GM11168 (cell line): ENCODE data around the gene ALDH3B1.

Source experiments
- in situ Hi-C: fragments of 300-500 bp; cut with MboI; formaldehyde crosslinking; loops from one replicate; pipeline ENCODE4 v1.12.0; 2022; ENCODE audit warnings: low sequenced_read_pairs; ENCODE audit not compliant: unreplicated experiment

The ALDH3B1 gene

DNA sequence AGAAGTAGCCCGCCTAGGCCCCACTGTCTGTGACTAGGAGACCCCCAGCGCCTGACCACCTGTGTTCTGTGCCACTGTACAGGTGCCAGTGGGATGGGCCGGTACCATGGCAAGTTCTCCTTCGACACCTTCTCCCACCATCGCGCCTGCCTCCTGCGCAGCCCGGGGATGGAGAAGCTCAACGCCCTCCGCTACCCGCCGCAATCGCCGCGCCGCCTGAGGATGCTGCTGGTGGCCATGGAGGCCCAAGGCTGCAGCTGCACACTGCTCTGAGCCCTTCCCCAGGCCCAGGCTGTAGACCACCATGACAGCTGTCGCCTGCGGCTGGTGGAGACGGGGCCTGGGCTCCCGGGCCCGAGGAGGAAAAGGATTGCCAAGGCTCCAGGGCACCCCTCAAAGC lies 17.5 kb downstream of the ALDH3B1 start:
- in situ Hi-C loops: no loop called here

DNA sequence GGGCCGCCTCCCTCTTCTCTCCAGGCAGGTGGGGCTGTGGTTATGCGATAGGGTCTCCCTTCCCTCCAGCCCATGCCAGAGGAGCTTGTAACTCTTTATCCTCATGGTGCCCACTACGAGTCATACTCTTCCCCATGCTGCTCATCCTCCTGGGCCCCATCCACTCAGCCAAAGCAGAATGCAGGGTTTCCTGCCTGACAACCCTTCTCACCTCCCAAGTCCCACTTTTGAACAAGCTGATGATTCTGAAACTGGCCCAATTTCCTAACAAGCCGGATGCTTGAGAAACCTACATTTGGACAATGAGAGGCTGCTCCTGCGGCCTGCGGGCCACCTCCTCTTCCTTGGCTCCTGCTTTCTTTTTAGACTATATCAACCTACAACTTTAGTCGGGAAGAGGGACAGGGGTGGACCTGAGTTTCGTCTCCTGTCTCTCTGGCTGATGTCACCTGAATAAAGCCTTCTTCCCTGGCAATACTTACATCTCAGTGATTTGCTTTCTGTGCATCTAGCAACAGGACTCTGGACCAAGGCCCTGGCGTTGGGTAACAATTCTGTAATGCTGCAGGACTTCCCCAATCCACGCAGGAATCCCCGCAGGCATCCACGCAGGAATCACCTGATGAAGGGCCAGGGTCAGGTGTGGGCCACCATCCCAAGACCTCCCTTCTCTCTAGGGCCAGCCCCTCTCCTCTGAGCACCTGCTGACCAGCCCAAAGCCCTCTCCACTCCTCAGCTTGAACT lies 18.8 kb downstream of the ALDH3B1 start:
- in situ Hi-C loops: no loop called here

- in situ Hi-C loops: no loop called here
These were observed 20.4 kb downstream of the ALDH3B1 start, which contains the start of gene NDUFS8 for GRCh38 chr11:68030318-68031143. Gene NDUFS8, plus strand, starts transcription at chr11:68030681. Its CDS starts 1,471 bp downstream, at chr11:68032152.

DNA sequence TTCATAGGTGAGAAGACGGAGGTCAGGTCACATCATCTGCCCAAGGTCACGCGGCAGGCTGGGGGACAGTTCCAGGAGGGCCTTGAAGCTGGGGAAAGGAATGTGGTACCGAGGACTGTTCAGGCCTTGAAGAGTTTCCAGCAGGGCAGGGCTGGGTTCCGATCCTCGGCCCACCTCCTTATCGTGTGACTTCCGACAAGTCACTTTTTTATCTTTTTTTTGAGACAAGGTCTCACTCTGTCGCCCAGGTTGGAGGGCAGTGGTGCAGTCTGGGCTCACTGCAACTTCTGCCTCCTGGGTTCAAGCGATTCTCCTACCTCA lies 21.0 kb downstream of the ALDH3B1 start:
- in situ Hi-C loops: no loop called here

GRCh38 chr11:68032003-68032402 lies 21.9 kb downstream of the ALDH3B1 start:
- in situ Hi-C loops: no loop called here

GRCh38 chr11:68032997-68033707 lies 23.0 kb downstream of the ALDH3B1 start:
- in situ Hi-C loops: no loop called here

GRCh38 chr11:68033708-68034045 lies 23.6 kb downstream of the ALDH3B1 start:
- in situ Hi-C loops: no loop called here

DNA sequence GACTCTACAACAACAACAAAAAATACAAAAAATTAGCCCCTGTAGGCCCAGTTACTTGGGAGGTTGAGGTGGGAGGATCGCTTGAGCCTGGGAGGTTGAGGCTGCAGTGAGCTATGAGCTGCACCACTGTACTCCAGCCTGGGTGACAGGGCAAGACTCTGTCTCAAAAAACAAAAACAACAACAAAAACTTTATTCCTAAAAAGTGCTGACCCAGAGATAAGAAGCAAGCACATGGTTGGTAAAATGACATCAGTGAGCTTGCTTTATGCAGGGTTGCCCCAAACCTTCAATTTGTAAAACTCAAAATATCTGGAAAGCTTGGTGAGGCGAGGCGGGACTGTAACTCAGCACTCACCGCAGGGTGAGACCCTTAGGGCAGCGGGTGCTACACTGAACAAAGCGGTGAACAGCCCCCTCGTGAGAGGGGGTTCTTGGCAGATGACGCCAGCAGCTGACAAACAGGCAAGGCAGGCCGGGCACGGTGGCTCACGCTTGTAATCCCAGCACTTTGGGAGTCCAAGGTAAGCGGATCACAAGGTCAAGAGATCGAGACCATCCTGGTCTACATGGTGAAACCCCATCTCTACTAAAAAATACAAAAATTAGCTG lies 25.2 kb downstream of the ALDH3B1 start:
- in situ Hi-C loops: no loop called here

DNA sequence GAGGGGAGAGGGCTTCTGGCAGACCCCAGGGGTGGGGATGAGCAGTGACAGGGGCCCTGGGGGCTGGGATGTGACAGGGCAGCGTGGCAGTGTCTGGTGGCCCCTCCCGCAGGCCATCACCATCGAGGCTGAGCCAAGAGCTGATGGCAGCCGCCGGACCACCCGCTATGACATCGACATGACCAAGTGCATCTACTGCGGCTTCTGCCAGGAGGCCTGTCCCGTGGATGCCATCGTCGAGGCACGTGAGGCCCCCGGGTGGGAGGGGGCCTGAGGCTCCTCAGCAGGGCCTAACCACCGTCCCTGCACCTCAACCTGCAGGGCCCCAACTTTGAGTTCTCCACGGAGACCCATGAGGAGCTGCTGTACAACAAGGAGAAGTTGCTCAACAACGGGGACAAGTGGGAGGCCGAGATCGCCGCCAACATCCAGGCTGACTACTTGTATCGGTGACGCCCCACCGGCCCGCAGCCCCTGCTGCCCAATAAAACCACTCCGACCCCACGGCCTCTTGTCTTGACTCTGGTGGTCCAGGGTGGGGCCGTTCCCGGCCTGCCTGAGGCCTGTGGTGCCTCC lies 26.1 kb downstream of the ALDH3B1 start:
- in situ Hi-C loops: no loop called here

DNA sequence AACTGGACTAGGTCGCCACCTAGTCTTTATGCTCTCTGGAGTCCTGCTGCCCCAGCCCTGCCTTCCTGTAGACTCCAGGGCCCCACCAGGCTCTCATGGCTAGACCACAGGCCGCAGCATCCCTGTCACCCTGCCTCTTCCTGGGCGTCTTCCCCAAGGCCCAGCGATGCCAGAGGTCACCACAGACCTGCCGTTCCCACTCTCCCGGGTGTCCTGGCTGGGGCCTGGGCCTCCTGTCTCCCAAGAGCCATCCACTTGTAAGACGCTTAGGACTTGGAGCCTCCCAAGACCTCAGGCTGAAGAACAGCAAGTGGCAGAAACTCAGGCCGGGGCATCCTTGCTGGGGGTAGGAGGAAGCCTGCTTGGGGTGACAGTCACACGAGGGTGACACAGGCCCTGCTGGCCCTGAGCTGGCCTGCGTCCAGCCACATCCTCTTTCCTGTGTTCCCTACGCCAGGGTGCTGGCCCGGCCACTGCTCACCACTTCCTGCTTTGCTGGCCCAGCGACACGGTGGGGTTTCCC lies 26.7 kb downstream of the ALDH3B1 start:
- in situ Hi-C loops: no loop called here

DNA sequence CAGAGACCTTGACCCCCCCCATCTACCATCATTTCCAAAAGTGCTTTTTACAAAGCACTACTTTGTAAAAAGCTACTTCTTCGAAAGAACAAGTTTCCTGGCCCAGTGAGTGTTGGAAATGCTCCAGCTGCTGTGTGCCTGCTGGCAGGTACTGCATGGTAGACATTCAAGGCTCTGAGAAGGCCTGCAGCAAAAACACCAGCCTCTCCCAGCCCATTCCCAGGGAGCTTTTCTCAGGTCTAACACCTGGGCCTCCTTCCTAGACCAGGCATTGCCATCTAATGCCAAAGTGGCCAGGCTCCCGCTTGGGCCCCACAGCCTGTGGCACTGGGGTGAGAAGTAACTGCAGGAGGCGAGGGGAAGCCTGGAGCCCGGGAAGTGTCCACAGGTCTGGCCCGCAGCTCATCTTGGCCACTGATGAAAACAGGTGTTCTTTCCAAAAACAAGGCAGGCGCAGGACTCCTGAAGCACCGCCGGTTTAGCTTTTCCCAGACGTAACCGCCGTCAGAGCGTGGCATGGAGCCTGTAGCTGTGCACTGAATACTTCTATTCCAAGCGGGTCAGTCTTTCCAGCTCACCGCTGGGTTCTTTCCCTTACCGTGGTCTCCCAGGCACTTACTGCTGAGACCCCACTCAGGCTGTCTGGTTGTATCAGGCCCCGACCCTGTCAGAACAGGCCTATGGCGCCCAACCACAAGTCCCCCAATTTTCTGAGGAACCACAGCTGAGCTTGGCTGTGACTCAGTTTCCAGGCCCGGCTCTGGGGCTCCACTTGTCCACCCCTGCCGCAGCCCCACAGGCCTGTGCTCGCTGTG lies 27.5 kb downstream of the ALDH3B1 start:
- in situ Hi-C loops: no loop called here

- in situ Hi-C loops: no loop called here
These were observed 28.1 kb downstream of the ALDH3B1 start for GRCh38 chr11:68038226-68038717.

- in situ Hi-C loops: no loop called here
These were observed 28.8 kb downstream of the ALDH3B1 start, which contains the start of gene TCIRG1 for GRCh38 chr11:68038718-68039525. Gene TCIRG1, plus strand, starts transcription at chr11:68039025. Its CDS starts 2,247 bp downstream, at chr11:68041272.

DNA sequence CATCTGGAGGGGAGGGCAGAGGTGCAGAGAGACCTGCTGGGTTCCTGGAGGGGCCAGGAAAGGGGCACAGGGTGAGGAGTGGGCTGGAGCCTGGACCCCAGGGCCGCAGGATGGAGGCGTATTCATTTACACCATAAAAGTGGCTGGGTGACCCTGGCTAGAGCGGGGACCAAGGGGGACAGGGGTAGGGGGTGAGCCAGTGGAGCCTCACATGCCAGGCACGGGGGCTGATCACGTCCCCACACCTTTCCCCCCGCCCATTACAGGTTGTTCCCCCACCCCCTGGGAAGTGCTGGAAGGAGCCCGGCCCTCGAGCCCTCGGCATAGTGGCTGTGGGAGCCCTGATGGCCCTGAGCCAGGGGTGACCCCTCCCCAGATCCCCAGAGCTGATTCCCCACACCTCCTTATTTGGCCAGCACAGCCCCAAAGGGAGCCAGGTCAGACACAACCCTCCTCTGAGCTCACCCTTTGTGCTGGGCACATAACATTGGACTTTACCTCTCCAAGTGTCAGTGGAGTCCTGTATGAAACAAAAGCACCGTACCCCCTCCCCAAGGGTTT lies 29.5 kb downstream of the ALDH3B1 start:
- in situ Hi-C loops: no loop called here

DNA sequence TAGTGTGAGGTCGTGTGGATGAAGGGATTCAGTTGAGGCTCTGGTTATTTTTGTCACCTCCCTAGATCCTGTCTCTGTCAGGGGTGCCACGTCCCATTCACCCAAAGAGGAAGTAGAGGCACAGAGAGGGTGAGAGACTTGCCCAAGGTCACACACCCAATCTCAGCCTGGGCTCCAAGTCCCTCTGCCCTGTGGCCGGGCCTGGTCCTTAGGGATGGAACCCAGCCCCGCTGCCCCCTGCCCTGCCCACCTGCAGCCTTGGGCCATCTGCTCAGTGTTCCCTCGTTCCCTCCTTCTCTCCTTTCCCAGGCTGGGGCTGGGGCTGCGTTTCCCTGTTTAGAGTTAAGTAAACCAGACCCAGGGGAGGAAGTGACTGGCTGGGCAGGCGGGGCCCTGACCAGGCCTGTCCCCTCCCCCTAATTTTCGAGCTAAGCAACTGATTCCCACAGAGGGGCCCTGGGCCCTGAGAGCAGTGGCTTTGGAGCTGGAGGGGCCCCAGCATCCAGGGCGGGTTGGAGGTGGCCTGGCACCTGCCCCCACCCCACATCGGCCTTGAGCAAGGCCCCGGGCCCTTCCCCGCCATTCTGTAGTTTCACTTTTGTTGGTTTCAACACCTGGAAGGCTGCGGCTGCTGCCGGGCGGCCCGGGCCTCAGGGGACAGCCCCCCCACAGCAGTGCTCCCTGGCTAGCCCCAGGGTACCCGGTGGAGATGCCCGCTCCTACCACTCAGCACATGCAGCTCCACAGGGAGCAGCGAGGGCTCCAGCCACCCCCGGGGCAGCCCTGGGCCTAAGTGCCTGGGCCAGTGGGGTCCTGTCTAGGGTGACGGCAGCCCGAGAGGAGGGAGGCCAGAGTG lies 30.2 kb downstream of the ALDH3B1 start:
- in situ Hi-C loops: no loop called here

DNA sequence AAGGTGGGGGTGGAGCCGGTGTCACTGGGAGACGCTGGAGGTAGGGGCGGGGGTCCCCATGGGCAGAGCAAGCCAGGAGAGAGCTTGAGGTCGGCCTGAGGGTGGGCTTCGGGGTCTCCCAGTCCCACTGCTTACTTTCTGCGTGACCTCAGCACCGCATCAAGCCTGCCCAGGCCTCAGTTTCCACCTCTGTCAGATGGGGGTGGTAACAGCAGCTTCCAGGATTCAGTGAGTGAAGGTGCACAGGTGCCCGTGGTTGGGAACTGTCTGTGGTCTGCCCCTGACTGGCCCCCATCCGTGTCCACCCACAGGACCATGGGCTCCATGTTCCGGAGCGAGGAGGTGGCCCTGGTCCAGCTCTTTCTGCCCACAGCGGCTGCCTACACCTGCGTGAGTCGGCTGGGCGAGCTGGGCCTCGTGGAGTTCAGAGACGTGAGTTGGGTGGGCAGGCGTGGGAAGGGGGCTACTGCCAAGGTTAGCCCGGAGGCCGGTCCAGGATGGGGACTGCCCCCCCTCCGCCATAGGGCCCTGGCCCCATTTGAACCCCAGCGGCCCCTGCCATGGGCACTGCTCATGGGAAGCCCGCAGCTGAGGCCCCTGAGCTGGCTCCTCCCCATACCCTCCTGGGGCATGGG lies 30.9 kb downstream of the ALDH3B1 start:
- in situ Hi-C loops: no loop called here
